ENCODE measurements around the gene PICALM.
"Not testable (repeated sequence)": the region's sequence is repeated elsewhere in the genome, so short reads cannot be mapped to it uniquely, and the experiment has no call there.

The PICALM gene

GRCh38 chr11:85970593-85970992 lies 98.3 kb downstream of the PICALM start:
- DNase-seq = no peak

GRCh38 chr11:85967457-85967856 lies 101.4 kb downstream of the PICALM start:
- no peak for DNase-seq

GRCh38 chr11:85965202-85965601 lies 103.7 kb downstream of the PICALM start:
- no peak for DNase-seq

- peak in 1 of 2 experiments; percentile 0 for DNase-seq
Observed at GRCh38 chr11:85961930-85962363, 106.9 kb downstream of the PICALM start.

DNA sequence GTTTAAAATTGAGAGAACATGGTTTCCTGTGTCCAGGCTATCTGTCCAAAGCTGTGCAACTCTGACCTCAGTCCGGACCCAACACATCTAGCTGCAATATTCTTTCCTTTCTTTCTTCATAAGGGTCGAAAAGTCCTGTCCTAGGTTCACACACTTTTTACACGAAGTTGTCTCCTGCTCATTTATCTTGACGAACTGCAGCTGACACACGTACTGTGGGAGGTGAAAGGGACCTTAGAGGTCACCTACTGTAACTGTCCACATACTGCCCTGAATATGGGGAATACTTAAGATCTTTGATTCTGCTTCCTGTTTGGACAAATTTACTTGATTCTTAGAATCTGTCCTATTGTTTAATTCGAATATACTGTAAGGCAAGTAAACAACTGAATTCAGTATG lies 107.8 kb downstream of the PICALM start:
- no peak for DNase-seq

DNA sequence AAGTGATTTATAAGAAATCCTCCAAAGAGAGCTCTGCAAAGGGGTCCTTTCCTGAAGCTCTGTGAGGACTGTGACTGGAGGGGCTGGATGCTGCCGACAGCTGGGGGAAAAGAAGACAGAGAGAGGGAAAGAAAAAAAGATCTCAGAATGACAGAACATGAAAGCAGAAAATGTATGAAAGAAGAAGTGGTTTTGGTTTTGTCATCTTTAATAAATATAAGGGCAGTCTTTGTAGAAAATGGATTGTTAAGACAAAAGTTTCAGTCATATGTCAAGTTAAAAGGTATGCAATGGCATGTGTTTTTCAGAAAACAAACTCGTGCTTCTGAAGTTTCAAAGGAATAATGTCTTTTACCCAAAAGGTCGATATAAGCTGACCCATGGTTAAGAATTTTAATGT lies 108.2 kb downstream of the PICALM start:
- DNase-seq = no peak

GRCh38 chr11:85955531-85955930 lies 113.4 kb downstream of the PICALM start:
- DNase-seq = no peak

GRCh38 chr11:85953491-85954143 lies 115.3 kb downstream of the PICALM start:
- DNase-seq = no peak

DNA sequence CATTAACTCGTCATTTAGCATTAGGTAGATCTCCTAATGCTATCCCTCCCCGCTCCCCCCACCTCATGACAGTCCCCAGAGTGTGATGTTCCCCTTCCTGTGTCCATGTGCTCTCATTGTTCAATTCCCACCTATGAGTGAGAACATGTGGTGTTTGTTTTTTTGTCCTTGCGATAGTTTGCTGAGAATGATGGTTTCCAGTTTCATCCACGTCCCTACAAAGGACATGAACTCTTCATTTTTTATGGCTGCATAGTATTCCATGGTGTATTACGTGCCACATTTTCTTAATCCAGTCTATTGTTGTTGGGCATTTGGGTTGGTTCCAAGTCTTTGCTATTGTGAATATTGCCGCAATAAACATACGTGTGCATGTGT lies 116.8 kb downstream of the PICALM start:
- DNase-seq = not testable (repeated sequence)

- DNase-seq = no peak
Observed at GRCh38 chr11:85951428-85952107, 117.3 kb downstream of the PICALM start.

- no peak for DNase-seq
Observed at GRCh38 chr11:85951049-85951405, 117.9 kb downstream of the PICALM start.

DNA sequence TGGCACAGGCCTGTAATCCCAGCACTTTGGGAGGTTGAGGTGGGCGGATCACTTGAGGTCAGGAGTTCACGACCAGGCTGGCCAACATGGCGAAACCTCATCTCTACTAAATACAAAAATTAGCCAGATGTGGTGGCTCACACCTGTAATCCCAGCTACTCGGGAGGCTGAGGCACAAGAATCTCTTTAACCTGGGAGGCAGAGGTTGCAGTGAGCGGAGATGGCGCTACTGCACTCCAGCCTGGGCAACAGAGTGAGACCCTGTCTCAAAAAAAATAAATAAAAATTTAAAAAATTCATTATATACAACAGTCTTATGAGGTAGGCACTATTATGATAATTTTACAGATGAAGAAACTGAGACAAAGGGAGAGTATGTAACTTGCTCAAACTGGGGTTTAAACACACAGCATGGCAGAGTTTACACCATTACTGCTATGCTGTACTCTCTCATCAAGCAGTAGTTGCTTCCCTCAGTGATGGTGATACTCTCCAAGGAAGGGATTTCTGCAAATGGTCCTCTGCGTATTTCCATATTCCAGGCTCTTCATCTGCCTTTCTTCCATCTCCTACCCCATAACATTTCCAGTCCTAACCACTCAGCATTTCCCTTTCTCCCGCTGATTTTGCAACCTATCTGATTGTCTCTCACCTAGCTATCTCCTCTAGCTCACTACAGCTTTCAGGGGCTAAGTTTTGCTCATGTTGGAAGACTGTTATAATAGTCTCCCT lies 118.4 kb downstream of the PICALM start:
- no peak for DNase-seq

DNA sequence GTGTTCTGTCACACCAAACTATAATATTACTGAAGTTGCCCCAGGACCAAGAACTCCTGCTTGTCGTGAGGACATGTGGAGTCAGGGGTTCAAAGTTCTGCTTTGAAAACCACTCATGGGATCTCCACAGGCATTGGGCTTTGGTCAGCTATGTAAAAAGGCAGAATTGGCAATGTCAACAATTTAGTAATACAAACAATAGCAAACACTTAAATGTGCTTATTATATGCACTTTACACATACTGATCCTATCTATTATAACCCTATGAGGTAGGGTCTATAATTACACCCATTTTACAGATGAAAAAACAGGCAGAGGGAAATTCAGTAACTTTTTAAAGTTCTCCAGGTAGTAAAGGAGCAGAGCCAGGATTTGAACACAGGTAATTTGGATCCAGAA lies 119.1 kb downstream of the PICALM start:
- no peak for DNase-seq

- no peak for DNase-seq
Observed at GRCh38 chr11:85948884-85949283, 120.0 kb downstream of the PICALM start.

DNA sequence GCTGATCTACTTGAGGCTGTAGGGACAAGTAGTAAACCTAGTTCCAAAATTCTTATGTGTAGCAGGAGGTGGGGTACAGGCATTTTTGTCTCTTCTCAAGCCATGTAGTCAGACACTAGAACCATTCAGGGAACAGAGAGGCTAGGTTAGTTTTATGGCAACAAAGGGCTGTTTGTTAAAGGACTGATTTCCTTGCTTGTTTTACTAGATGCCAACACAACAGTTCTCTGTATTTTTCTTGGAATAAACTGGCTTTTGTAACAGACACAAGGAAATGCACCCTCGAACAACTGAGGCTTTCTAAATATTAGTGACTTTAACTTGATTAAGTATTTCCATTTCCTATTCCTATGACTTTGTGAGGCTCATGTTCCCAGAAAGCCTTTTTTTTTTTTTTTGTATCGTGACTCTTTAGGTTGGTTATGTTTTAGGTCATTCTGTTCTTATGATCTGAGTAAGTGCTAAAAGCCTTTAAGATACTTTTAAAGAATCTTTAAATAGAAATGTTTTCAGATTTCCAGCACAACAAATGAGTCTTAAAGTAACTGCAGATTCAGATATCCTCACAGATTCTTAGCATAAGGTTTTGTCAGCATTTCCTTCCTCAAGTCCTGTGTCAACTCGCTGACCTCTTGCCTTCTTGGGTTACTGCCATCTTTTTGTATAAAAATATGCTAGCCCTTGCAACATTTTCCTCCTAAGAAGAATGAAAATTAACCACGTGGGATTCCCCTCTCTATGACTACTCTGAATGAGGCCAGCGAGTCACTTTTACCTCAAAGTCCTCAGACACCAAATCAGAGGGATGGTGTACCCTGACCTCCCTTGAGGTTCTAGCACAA lies 121.2 kb downstream of the PICALM start:
- DNase-seq = no peak

DNA sequence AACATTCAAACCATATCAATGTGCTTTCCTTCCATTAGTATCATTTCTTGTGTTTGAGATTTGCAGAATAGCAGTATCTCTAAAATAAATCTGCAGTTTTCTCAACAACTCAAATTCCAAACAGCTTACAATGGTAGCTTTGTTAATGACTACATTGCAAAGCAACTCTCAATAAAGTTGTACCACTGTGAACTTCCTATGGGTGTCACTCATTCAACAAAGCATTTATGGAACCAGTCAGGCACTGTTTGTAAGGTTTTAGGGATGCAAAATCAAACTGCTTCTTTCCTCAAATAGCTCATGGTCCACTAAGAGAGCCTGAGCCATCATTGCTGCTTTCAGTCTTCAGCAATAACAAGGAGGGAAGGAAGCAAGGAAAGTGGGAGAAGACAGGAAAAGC lies 122.7 kb downstream of the PICALM start:
- DNase-seq = no peak

- no peak for DNase-seq
Observed at GRCh38 chr11:85945788-85946187, 123.1 kb downstream of the PICALM start.

- no peak for DNase-seq
Observed at GRCh38 chr11:85945296-85945695, 123.6 kb downstream of the PICALM start.

DNA sequence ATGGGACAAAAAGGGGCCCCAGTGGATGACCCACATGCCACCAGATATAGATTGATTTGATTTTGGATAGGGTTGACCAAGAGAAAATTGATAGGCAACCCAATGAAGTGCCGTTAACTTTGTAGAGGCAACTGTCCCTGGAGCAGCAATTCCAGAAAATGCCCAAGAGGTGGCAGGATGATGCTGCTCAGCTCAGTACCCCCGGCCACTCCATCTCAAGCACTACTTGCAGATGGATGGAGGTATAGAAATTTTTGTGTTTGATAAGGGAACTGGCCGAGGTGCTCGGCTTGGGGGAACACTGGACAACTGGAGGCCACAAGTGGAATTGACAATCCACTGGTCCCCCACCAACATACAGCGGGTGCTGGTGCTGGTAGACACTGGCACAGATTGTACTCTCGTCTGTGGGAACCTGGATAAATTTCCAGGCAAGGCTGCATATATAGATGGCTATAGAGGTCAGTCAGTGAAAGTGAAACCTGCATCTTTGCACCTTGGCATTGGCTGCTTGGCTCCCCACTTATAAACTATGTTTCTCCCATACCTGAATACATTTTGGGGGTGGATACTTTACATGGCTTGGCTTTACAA lies 127.4 kb downstream of the PICALM start:
- DNase-seq = peak; percentile 49 to 59

GRCh38 chr11:85939099-85940015 lies 129.5 kb downstream of the PICALM start:
- no peak for DNase-seq

GRCh38 chr11:85937835-85938234 lies 131.0 kb downstream of the PICALM start:
- no peak for DNase-seq

DNA sequence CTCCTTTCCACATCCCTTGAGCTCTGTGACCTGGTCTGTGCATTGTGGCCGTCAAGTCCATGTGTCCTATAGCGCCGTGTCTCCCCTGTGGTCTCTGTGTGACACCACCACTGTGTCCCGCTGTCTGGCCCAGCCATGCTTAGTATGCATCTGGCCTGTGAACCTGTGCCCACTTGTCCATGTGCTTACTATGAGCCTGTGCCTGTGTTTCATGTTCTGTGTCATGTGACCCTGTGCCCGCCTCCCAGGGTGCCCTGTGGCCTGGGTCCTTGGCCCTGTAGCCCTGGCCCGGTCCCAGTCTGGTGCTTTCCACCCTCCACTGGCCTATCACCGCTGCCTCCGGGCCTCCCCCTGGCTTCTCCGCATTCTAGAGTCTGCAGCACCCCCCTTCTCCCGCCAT lies 133.1 kb downstream of the PICALM start:
- no peak for DNase-seq
